Heart right ventricle (tissue), 16 donors: Measurements from ENCODE around the gene AREL1. TPM values are rescaled to one million over a fixed set of nuclear protein-coding genes. Genes with fewer than 3 reads are reported as not detected.

Experiments
- ATAC-seq, 8 donors: fragments of 200-7000 bp; cut with Tn5 transposase; one replicate each; pipeline ENCODE4 v1.9.1; 2020; ENCODE audit warnings: mild to moderate bottlenecking in 8 of 8, moderate library complexity in 8 of 8, moderate number of reproducible peaks in 1 of 8
- DNase-seq, 2 donors: peaks; one replicate each; pipeline ENCODE4 v3.0.0-alpha.2; 2020
- H3K27ac ChIP-seq, 10 donors: fragments of 200-600 bp; sonication (generic) in 2 of 10; one replicate each; pipeline versions ENCODE4 v1.5.0 to v1.8.0; 2020 to 2022; ENCODE audit warnings: mild to moderate bottlenecking in 3 of 10
- H3K27me3 ChIP-seq, 7 donors: fragments of 200-600 bp; one replicate each; pipeline ENCODE4 v1.8.0; 2021 to 2022; ENCODE audit warnings: mild to moderate bottlenecking in 2 of 7
- H3K36me3 ChIP-seq, 9 donors: fragments of 200-600 bp; sonication (generic) in 1 of 9; one replicate each; pipeline versions ENCODE4 v1.5.0 to v1.8.0; 2020 to 2022; ENCODE audit warnings: mild to moderate bottlenecking in 2 of 9
- H3K4me1 ChIP-seq, 9 donors: fragments of 200-600 bp; sonication (generic) in 1 of 9; one replicate each; pipeline versions ENCODE4 v1.5.0 to v1.8.0; 2020 to 2022; ENCODE audit warnings: mild to moderate bottlenecking in 4 of 9
- H3K4me3 ChIP-seq, 10 donors: fragments of 200-600 bp; sonication (generic) in 2 of 10; one replicate each; pipeline versions ENCODE4 v1.5.0 to v1.8.0; 2020 to 2022; ENCODE audit warnings: mild to moderate bottlenecking in 7 of 10, moderate library complexity in 2 of 10
- H3K9me3 ChIP-seq, 11 donors: fragments of 200-600 bp in 10 of 11; sonication (generic) in 2 of 11; one replicate each; pipeline versions ENCODE4 v1.5.0 to v1.8.0; 2013 to 2022; ENCODE audit warnings: mild to moderate bottlenecking in 2 of 11, control low read depth in 1 of 11, moderate library complexity in 1 of 11
- WGBS, 2 donors: extraction: QIAGEN DNeasy Blood & Tissue Kit; methylation state at CpG; one replicate each; pipeline ENCODE4 v1.1.7; 2013; ENCODE audit warnings: inconsistent platforms in 1 of 2; 5-methylcytosine and 5-hydroxymethylcytosine counted together
- intact Hi-C, 10 donors: fragments of 100-400 bp; cut with DNase I; formaldehyde crosslinking; loops; one replicate each; pipeline versions ENCODE4 v1.11.1 to v1.14.2; 2022
- polyA plus RNA-seq, 2 donors: library from polyadenylated mRNA; stranded (reverse); fragments of 200-250 nt; gene quantifications; one replicate each; pipeline ENCODE4 v1.2.3, GENCODE V29; 2013
- total RNA-seq, 10 donors: library from RNA; stranded (reverse); fragmentation: NEBNext Ultra II Directional in 3 of 10; extraction: Animal tissue kit (Norgen Biotek cat#: 25700) in 3 of 10; gene quantifications; one replicate each; pipeline versions ENCODE4 v1.2.1 to v1.2.4, GENCODE V29; 2021 to 2023
- TF ChIP-seq, protein P1 (sequence below), 9 donors: fragments of 200-600 bp; sonication (generic) in 2 of 9; IDR thresholded peaks; one replicate each; pipeline versions ENCODE4 v1.5.0 to v1.8.0; 2021 to 2022; ENCODE audit warnings: antibody characterized with exemption in 9 of 9, mild to moderate bottlenecking in 5 of 9, moderate library complexity in 1 of 9
- donor health status: Arrhythmogenic right ventricular cardiomyopathy.
- donor health status: ischemic (EF 13 %, LVEDD 7.1; RV severe dilation, severe dysfunction).
- donor health status: healthy with polysubstance abuse.
- donor health status: DM: no; HTN: yes; CAD: no.
- donor health status: DM: no; HTN: no; CAD: no.
- donor health status: ischemic (EF 25% LVEDD 6.9; RV normal size, moderate dysfunction).
- donor health status: ischemic (EF 25% LVEDD 5.7; RV mildly dilated, moderate dysfunction).
- donor health status: healthy.
- donor health status: DM: yes; HTN: yes; CAD: no.
- donor health status: Ischemic cardiomyopathy.
- donor health status: ischemic (EF 35%, LVEDD 5.7; RV mildly dilated, moderate dysfunction).
- donor health status: nonischemic (EF 11% LVEDD 7.7; RV severe dilation, severe dysfunction).
- donor health status: DM: yes; HTN: yes; CAD: no.
- donor health status: PGD.
- donor health status: ischemic (EF 29% LVEDD 5.4; RV normal size, mild dysfunction).
- donor health status: nonischemic (EF 23%, LVEDD 6.1; RV moderate dilation, normal function).

The AREL1 gene
- total and polyA plus RNA-seq, 12 donors = 8.8 to 27.2 (median 20.7) TPM

DNA sequence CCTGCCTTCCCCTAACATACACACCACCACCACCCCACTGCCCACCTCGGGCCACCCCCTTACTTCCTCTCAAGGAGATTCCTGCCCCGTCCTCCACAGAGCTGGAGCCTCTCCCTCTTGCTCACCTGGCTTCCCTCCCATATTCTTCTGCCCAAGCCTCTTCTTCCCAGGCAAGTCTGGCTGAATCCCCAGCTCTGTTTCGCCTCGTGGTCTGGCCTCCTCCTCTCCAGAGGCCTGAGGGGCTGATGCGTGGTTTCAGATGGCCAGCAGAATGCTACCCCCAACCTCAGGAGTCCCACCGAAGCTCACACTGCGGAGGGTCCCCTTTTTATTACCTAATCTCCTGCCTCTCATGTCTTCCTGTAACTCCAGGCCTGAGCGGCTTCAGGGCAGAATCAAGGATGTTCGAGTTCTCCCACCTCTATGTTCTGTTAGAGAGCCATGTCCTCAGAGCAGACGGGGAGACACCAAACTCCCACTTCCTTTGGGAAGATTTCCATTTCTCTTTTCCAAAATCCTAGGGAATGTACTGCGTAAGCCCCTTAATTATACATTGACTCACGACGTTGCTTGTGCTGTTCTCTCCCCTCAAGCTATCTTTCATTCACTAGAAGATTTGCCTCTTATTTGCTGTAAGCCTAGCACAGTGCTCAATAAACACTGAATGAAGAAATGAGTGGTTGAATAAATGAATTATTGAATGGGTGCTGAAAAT is 67.0 kb downstream of the AREL1 start:
- no peaks in the 10 kb centered on the region for H3K36me3 ChIP-seq
- intact Hi-C loops = no loop called here
- TF ChIP-seq, protein P1, sequence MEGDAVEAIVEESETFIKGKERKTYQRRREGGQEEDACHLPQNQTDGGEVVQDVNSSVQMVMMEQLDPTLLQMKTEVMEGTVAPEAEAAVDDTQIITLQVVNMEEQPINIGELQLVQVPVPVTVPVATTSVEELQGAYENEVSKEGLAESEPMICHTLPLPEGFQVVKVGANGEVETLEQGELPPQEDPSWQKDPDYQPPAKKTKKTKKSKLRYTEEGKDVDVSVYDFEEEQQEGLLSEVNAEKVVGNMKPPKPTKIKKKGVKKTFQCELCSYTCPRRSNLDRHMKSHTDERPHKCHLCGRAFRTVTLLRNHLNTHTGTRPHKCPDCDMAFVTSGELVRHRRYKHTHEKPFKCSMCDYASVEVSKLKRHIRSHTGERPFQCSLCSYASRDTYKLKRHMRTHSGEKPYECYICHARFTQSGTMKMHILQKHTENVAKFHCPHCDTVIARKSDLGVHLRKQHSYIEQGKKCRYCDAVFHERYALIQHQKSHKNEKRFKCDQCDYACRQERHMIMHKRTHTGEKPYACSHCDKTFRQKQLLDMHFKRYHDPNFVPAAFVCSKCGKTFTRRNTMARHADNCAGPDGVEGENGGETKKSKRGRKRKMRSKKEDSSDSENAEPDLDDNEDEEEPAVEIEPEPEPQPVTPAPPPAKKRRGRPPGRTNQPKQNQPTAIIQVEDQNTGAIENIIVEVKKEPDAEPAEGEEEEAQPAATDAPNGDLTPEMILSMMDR (IDR thresholded peaks at IDR 0.05) = no peak
- H3K27me3 ChIP-seq = peaks cover 0 to 4% (median 0%) of the 10 kb centered on the region in 7 donors
- WGBS, 2 donors = 68 to 71% methylated on average over 13 of the region's 13 CpGs
- H3K9me3 ChIP-seq = no peaks in the 10 kb centered on the region
- H3K4me1 ChIP-seq = peaks cover 0 to 53% (median 14%) of the 10 kb centered on the region in 9 donors
- no peak for DNase-seq
- ATAC-seq = peak in 3 of 8 donors; percentile 4 to 49 (median 14)
- H3K27ac ChIP-seq = peak overlapping the region in 5 of 10 donors; percentile 43 to 65 (median 61)
- no peak overlapping the region for H3K4me3 ChIP-seq

DNA sequence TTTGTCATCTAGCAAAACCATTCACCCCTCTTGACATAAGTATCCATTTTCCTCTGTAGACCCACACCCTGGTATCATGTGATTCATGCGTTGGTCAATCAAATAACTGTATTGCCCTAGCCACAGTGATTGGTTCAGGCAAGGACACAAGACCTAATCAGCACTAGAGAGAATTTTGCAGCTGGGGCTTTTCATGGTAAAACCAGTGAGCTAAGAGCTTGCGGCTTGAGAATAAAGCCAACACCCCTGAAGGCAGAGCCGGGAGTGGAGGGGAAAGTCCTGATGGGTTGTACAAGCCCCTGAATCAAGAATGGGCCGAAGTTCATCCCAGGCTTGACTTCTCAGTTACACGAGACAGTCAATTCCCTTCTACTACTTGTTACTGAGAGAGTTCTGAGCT is 67.6 kb downstream of the AREL1 start:
- DNase-seq = no peak
- ATAC-seq = peak in 6 of 8 donors; percentile 20 to 57 (median 31)
- Histone ChIP-seq H3K4me3 (no peak overlapping the region), H3K27ac (peak overlapping the region in 5 of 10 donors; percentile 43 to 65 (median 61)), H3K9me3 (no peaks in the 10 kb centered on the region), H3K36me3 (no peaks in the 10 kb centered on the region), H3K4me1 (peaks cover 0 to 53% (median 14%) of the 10 kb centered on the region in 9 donors), H3K27me3 (peaks cover 0 to 4% (median 0%) of the 10 kb centered on the region in 7 donors)
- TF ChIP-seq, protein P1 (IDR thresholded peaks at IDR 0.05) = no peak
- 66 to 78% methylated on average over 5 of the region's 5 CpGs for WGBS, 2 donors
- intact Hi-C loops = no loop called here

DNA sequence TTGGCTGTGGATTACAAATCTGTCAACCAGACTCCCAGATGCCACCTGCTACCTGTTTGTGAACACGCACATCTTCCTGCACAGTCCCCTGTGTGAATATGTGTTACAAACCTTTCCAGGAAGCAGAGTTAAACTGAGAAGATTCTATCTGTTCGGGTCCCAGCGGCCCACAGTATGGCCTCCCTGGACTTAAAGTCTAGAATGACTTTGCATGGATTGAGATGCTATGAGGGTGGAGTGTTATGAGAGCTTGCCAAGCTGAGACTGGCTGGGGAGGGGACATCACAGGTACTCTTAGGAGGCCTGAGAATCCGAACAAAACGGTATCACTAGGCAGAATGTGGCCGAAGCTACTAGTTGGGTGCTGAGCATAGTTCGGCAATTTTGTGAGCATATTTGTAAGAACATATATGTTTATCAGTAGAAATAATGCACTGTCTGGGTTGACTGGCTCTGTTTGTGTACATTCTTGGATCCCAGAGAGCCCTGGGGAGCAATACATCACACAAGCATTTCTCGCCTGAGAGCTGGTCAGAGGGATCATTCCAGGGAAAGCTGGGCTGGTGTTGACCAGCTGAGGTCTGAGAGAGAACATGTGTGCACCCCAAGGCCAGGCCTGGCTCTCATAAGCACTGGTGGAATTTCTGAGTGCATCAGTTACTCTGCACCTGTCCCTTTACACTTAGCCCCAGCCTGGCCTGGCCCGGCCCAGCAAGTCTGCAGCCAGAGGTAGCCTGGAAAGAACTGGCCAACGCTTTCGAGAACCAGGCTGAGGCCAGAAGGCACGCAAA is 71.1 kb downstream of the AREL1 start:
- peaks cover 0 to 37% (median 4%) of the 10 kb centered on the region in 9 donors for H3K4me1 ChIP-seq
- ATAC-seq (peak in 4 of 8 donors; percentile 31 to 46 (median 36)), DNase-seq (no peak)
- H3K4me3 ChIP-seq = no peak overlapping the region
- H3K27ac ChIP-seq = peak overlapping the region in 2 of 10 donors; percentile 40 to 47
- peaks cover 0 to 6% (median 0%) of the 10 kb centered on the region in 7 donors for H3K27me3 ChIP-seq
- TF ChIP-seq, protein P1 (IDR thresholded peaks at IDR 0.05) = no peak
- intact Hi-C loops = no loop called here
- H3K9me3 ChIP-seq = no peaks in the 10 kb centered on the region
- H3K36me3 ChIP-seq = no peaks in the 10 kb centered on the region
- 80 to 81% methylated on average over 12 of the region's 12 CpGs for WGBS, 2 donors

DNA sequence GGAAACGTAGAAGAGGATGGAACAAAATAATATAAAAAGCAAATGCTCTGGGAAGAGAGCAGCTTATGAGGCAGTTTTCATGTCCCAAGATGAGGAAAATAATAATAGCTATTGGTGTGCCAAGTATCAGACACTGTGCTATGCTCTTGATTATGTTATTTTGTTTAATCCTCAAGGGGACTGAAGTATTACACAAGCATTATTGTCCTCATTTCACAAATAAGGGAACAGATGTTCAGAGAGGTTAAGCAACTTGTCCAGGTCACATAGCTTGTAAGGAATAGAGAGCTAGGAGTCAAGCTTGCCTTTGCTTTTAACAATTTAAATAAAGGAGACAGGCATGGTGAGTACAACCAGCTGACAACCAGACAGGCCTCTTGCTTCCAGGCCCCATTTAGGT is 73.9 kb downstream of the AREL1 start:
- Histone ChIP-seq H3K27ac (peak overlapping the region in 2 of 10 donors; percentile 23 to 25), H3K4me1 (peaks cover 0 to 27% (median 4%) of the 10 kb centered on the region in 9 donors), H3K27me3 (peaks cover 0 to 9% (median 0%) of the 10 kb centered on the region in 7 donors), H3K36me3 (no peaks in the 10 kb centered on the region), H3K9me3 (no peaks in the 10 kb centered on the region), H3K4me3 (no peak overlapping the region)
- DNase-seq (no peak), ATAC-seq (peak in 6 of 8 donors; percentile 12 to 65 (median 38))
- TF ChIP-seq, protein P1 (IDR thresholded peaks at IDR 0.05) = no peak
- intact Hi-C loops = no loop called here
- WGBS, 2 donors = 81 to 88% methylated on average over 1 of the region's 1 CpG
